ENCODE measurements around the gene CRACR2A. TPM values are rescaled to one million over a fixed set of nuclear protein-coding genes. Genes with fewer than 3 reads are reported as not detected.

Gene CRACR2A
- total RNA-seq, 2 experiments from 2014 or later, result 32.4 to 34.3 TPM

- H3K9me3 Mint-ChIP-seq, result no peaks in the 10 kb centered on the region
- H3K4me3 Mint-ChIP-seq, result no peak overlapping the region
- no peaks in the 10 kb centered on the region for H3K4me1 Mint-ChIP-seq
- no peak overlapping the region for H3K27ac Mint-ChIP-seq
- ChIA-PET POLR2A (no interaction called here), CTCF (no interaction called here)
- DNase-seq, result no peak
- no peaks in the 10 kb centered on the region for H3K36me3 Mint-ChIP-seq (ENCODE audit: low read depth)
- H3K27me3 Mint-ChIP-seq, result peaks cover 20% of the 10 kb centered on the region
Measured at GRCh38 chr12:3571323-3571722, 181.6 kb downstream of the CRACR2A start.

DNA sequence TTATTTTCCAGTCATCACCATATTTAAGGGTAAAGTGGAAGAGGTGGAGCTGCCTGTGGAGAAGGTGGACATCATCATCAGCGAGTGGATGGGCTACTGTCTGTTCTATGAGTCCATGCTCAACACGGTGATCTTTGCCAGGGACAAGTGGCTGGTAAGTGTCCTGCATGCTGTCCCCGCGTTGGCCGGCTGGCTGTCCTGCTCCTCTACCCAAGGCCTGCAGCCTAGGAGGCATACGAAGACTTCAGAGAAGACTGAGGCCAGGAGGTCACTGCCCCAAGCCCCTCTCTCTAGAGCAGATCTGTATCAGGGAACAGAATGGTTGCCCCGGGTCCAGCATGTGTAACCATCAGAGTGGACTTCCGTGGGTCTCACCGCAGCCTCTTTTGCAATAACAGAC lies 184.2 kb downstream of the CRACR2A start:
- ChIA-PET CTCF (no interaction called here), POLR2A (no interaction called here)
- Mint-ChIP-seq H3K9me3 (no peaks in the 10 kb centered on the region), H3K36me3 (ENCODE audit: low read depth) (no peaks in the 10 kb centered on the region), H3K4me3 (no peak overlapping the region), H3K4me1 (no peaks in the 10 kb centered on the region), H3K27me3 (peaks cover 23% of the 10 kb centered on the region), H3K27ac (no peak overlapping the region)
- no peak for DNase-seq

DNA sequence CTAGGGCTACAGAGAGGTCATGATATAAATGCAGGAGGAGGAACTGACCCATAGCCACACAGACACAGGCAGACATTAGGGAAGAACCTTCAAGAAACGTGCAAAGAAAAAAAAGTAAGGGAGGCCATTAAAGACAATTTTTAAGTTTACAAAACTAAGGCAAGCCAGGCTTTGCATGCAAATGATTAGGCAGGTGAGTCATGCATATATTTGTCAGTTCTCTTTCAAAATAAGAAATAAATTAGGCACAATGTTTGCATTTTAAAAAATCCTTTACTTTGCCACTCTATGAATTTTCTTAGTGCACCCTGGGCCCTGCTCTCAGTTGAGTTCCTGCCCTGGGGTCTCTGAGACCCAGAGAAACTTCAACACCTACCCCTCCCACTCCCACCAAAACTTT lies 186.9 kb downstream of the CRACR2A start:
- no peaks in the 10 kb centered on the region for H3K36me3 Mint-ChIP-seq (ENCODE audit: low read depth)
- CTCF ChIA-PET, result no interaction called here
- POLR2A ChIA-PET, result no interaction called here
- H3K4me1 Mint-ChIP-seq, result no peaks in the 10 kb centered on the region
- no peak overlapping the region for H3K27ac Mint-ChIP-seq
- DNase-seq, result no peak
- no peaks in the 10 kb centered on the region for H3K9me3 Mint-ChIP-seq
- H3K27me3 Mint-ChIP-seq, result peaks cover 10% of the 10 kb centered on the region
- H3K4me3 Mint-ChIP-seq, result no peak overlapping the region

Other genes starting within 250 kb of the CRACR2A start
- 10 to 100 TPM; 26.8 to 28.6 TPM for gene PARP11, start 120.3 kb upstream of the CRACR2A start, total RNA-seq

Measured in activated CD4-positive, alpha-beta memory T cell treated with anti-CD3 and anti-CD28 coated beads, Interleukin-2, amount 10 ng/mL, durations not matched to agents 7 days and 5 days (primary cell).